ENCODE data around the gene EXO1. TPM values are rescaled to one million over a fixed set of nuclear protein-coding genes. Genes with fewer than 3 reads are reported as not detected.

EXO1 gene
- total RNA-seq, 1 donor from 2014 or later, result 2.3 TPM

- ChIA-PET POLR2A (no interaction called here), CTCF (no interaction called here)
- TF ChIP-seq CTCF (IDR thresholded peaks at IDR 0.05), result no peak
- no peaks in the 10 kb centered on the region for H3K36me3 Mint-ChIP-seq (ENCODE audit: low read depth)
- H3K27me3 Mint-ChIP-seq, result no peaks in the 10 kb centered on the region
- peaks cover 11% of the 10 kb centered on the region for H3K4me1 Mint-ChIP-seq
- H3K4me3 Mint-ChIP-seq, result no peak overlapping the region
- H3K27ac Mint-ChIP-seq, result no peak overlapping the region
- intact Hi-C loops (cut with micrococcal nuclease), result no loop called here
- ATAC-seq (ENCODE audit: low read depth), result no peak
- no peak for DNase-seq
- no peaks in the 10 kb centered on the region for H3K9me3 Mint-ChIP-seq
Measured at GRCh38 chr1:241817956-241818612, 29.9 kb upstream of the EXO1 start.

GRCh38 chr1:241819340-241819866, 28.6 kb upstream of the EXO1 start:
- Mint-ChIP-seq H3K27ac (no peak overlapping the region), H3K27me3 (no peaks in the 10 kb centered on the region), H3K4me3 (no peak overlapping the region), H3K36me3 (ENCODE audit: low read depth) (no peaks in the 10 kb centered on the region), H3K4me1 (peaks cover 11% of the 10 kb centered on the region), H3K9me3 (no peaks in the 10 kb centered on the region)
- no peak for TF ChIP-seq CTCF (IDR thresholded peaks at IDR 0.05)
- ChIA-PET POLR2A (interaction anchor here (0.6 kb wide), 1 partner anchor 45 kb away, joined by 5 read pairs; no protein-coding TSS in a partner anchor), CTCF (no interaction called here)
- DNase-seq (no peak), ATAC-seq (ENCODE audit: low read depth) (no peak)
- intact Hi-C loops (cut with micrococcal nuclease), result no loop called here

- DNase-seq (no peak), ATAC-seq (ENCODE audit: low read depth) (no peak)
- no peak overlapping the region for H3K4me3 Mint-ChIP-seq
- peaks cover 11% of the 10 kb centered on the region for H3K4me1 Mint-ChIP-seq
- H3K9me3 Mint-ChIP-seq, result no peaks in the 10 kb centered on the region
- no peak overlapping the region for H3K27ac Mint-ChIP-seq
- intact Hi-C loops (cut with micrococcal nuclease), result no loop called here
- H3K27me3 Mint-ChIP-seq, result no peaks in the 10 kb centered on the region
- TF ChIP-seq CTCF (IDR thresholded peaks at IDR 0.05), result no peak
- POLR2A ChIA-PET, result no interaction called here
- CTCF ChIA-PET, result no interaction called here
- no peaks in the 10 kb centered on the region for H3K36me3 Mint-ChIP-seq (ENCODE audit: low read depth)
Measured at GRCh38 chr1:241821363-241821762, 26.6 kb upstream of the EXO1 start.

- ATAC-seq (ENCODE audit: low read depth), result no peak
- no peak overlapping the region for H3K27ac Mint-ChIP-seq
- no peak overlapping the region for H3K4me3 Mint-ChIP-seq
- POLR2A ChIA-PET, result no interaction called here
- intact Hi-C loops (cut with micrococcal nuclease), result no loop called here
- H3K4me1 Mint-ChIP-seq, result peaks cover 5% of the 10 kb centered on the region
- no peak for TF ChIP-seq CTCF (IDR thresholded peaks at IDR 0.05)
- H3K27me3 Mint-ChIP-seq, result no peaks in the 10 kb centered on the region
- no peaks in the 10 kb centered on the region for H3K9me3 Mint-ChIP-seq
- DNase-seq, result no peak
- H3K36me3 Mint-ChIP-seq (ENCODE audit: low read depth), result no peaks in the 10 kb centered on the region
- CTCF ChIA-PET, result no interaction called here
Measured at GRCh38 chr1:241822846-241823245, 25.2 kb upstream of the EXO1 start.

GRCh38 chr1:241823925-241824324, 24.1 kb upstream of the EXO1 start:
- DNase-seq (no peak), ATAC-seq (ENCODE audit: low read depth) (no peak)
- intact Hi-C loops (cut with micrococcal nuclease), result no loop called here
- Mint-ChIP-seq H3K27me3 (peaks cover 6% of the 10 kb centered on the region), H3K27ac (no peak overlapping the region), H3K4me3 (no peak overlapping the region), H3K9me3 (no peaks in the 10 kb centered on the region), H3K36me3 (ENCODE audit: low read depth) (no peaks in the 10 kb centered on the region), H3K4me1 (no peaks in the 10 kb centered on the region)
- CTCF ChIA-PET, result no interaction called here
- no peak for TF ChIP-seq CTCF (IDR thresholded peaks at IDR 0.05)
- POLR2A ChIA-PET, result no interaction called here

Data from activated B cell treated with CpG ODN at 0.5 μM for 24 hours (primary cell).